DMS 273 treated with DMSO at 0.1 percent for 48 hours (cell line): Measurements from ENCODE around the gene MAPK8IP3.
A peak's percentile ranks its signal among the peaks of the same experiment; 100 is the strongest.

Experiments used
- DNase-seq: peaks from one replicate; lab custom pipeline; 2025; lab: John Stamatoyannopoulos, UW

The MAPK8IP3 gene

GRCh38 chr16:1763521-1764511 lies 57.8 kb downstream of the MAPK8IP3 start:
- DNase-seq: no peak

- DNase-seq: no peak
Measured at GRCh38 chr16:1764971-1765370, 59.0 kb downstream of the MAPK8IP3 start.

GRCh38 chr16:1765826-1766225 lies 59.8 kb downstream of the MAPK8IP3 start:
- DNase-seq: no peak

- no peak for DNase-seq
Measured at GRCh38 chr16:1766231-1766630, 60.2 kb downstream of the MAPK8IP3 start.

- no peak for DNase-seq
Measured at GRCh38 chr16:1766701-1767100, 60.7 kb downstream of the MAPK8IP3 start.

GRCh38 chr16:1767116-1767994 lies 61.4 kb downstream of the MAPK8IP3 start:
- DNase-seq: no peak

- DNase-seq: no peak
Measured at GRCh38 chr16:1768061-1768766, 62.2 kb downstream of the MAPK8IP3 start.

GRCh38 chr16:1768767-1769401 lies 62.9 kb downstream of the MAPK8IP3 start:
- no peak for DNase-seq

- no peak for DNase-seq
Measured at GRCh38 chr16:1769402-1770300, 63.7 kb downstream of the MAPK8IP3 start.

GRCh38 chr16:1770328-1771187 lies 64.6 kb downstream of the MAPK8IP3 start:
- DNase-seq: no peak

GRCh38 chr16:1771188-1771863 lies 65.3 kb downstream of the MAPK8IP3 start, which contains the start of gene NME3:
TSS of gene NME3 (minus strand) at chr16:1771543. CDS start at chr16:1771534, 9 bp downstream.
- DNase-seq: no peak

GRCh38 chr16:1771864-1772361 lies 65.9 kb downstream of the MAPK8IP3 start:
- DNase-seq: no peak

GRCh38 chr16:1772362-1772907 lies 66.4 kb downstream of the MAPK8IP3 start, which contains the start of gene EME2:
TSS of gene EME2 (plus strand) at chr16:1772810. CDS start at chr16:1773228, 418 bp downstream.
- DNase-seq: no peak

- DNase-seq: peak; percentile 55
Measured at GRCh38 chr16:1772908-1773702, 67.1 kb downstream of the MAPK8IP3 start, which contains the start of gene MRPS34. TSS of gene MRPS34 (minus strand) at chr16:1773134. CDS start at chr16:1773119, 15 bp downstream.

- DNase-seq: no peak
Measured at GRCh38 chr16:1773703-1774447, 67.9 kb downstream of the MAPK8IP3 start.

- no peak for DNase-seq
Measured at GRCh38 chr16:1774448-1774780, 68.4 kb downstream of the MAPK8IP3 start.
